Activated naive CD8-positive, alpha-beta T cell treated with anti-CD3 and anti-CD28 coated beads for 36 hours (primary cell): ENCODE data around the gene MACROD2. TPM values are rescaled to one million over a fixed set of nuclear protein-coding genes. Genes with fewer than 3 reads are reported as not detected.

Experiments
- DNase-seq: peaks from one replicate; pipeline ENCODE4 v3.0.0; 2021
- H3K27ac Mint-ChIP-seq: one replicate; pipeline ENCODE4 v1.8.0; 2022; ENCODE audit warnings: mild to moderate bottlenecking, moderate library complexity, mixed read lengths
- H3K27me3 Mint-ChIP-seq: one replicate; pipeline ENCODE4 v1.8.0; 2022; ENCODE audit warnings: mild to moderate bottlenecking, mixed read lengths
- H3K36me3 Mint-ChIP-seq: one replicate; pipeline ENCODE4 v1.8.0; 2021; ENCODE audit warnings: mild to moderate bottlenecking, mixed read lengths
- H3K4me1 Mint-ChIP-seq: one replicate; pipeline ENCODE4 v1.8.0; 2021; ENCODE audit warnings: mixed read lengths
- H3K4me3 Mint-ChIP-seq: one replicate; pipeline ENCODE4 v1.8.0; 2022; ENCODE audit warnings: mild to moderate bottlenecking, moderate library complexity, mixed read lengths
- H3K9me3 Mint-ChIP-seq: one replicate; pipeline ENCODE4 v1.8.0; 2022; ENCODE audit warnings: mixed read lengths
- total RNA-seq, 2 experiments: library from RNA; stranded (reverse); gene quantifications; one replicate each; pipeline ENCODE4 v1.2.3, GENCODE V29; 2021

Gene MACROD2
- total RNA-seq, 2 experiments from 2014 or later, result 0.12 to 0.14 TPM

DNA sequence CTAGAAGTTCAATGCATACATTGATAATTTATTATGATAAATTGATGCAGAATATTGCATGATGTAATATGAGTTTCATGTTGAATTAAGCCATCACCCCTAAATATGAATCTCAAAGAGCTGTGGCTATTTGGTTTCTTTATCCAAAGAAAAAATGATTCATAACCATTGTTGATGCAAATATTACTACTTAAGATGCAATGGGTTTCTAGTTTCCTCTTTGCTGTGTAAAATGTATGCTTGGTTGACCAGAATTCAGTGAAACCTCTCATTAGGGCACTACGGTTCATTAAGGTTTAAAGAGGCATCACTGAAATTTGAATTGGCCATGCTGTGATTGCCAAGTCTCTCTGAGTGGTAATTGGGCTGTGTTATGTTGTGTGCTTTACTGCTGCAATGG lies 834.6 kb downstream of the MACROD2 start:
- no peaks in the 10 kb centered on the region for H3K9me3 Mint-ChIP-seq
- no peaks in the 10 kb centered on the region for H3K4me1 Mint-ChIP-seq
- no peak overlapping the region for H3K4me3 Mint-ChIP-seq
- no peak overlapping the region for H3K27ac Mint-ChIP-seq
- no peaks in the 10 kb centered on the region for H3K36me3 Mint-ChIP-seq
- DNase-seq, result no peak
- no peaks in the 10 kb centered on the region for H3K27me3 Mint-ChIP-seq

- Mint-ChIP-seq H3K36me3 (no peaks in the 10 kb centered on the region), H3K4me3 (no peak overlapping the region), H3K27me3 (no peaks in the 10 kb centered on the region), H3K4me1 (no peaks in the 10 kb centered on the region), H3K27ac (no peak overlapping the region), H3K9me3 (no peaks in the 10 kb centered on the region)
- no peak for DNase-seq
Measured at GRCh38 chr20:14830466-14830865, 835.1 kb downstream of the MACROD2 start.

GRCh38 chr20:14830899-14831298 lies 835.6 kb downstream of the MACROD2 start:
- no peak for DNase-seq
- no peaks in the 10 kb centered on the region for H3K4me1 Mint-ChIP-seq
- no peaks in the 10 kb centered on the region for H3K36me3 Mint-ChIP-seq
- no peak overlapping the region for H3K4me3 Mint-ChIP-seq
- no peaks in the 10 kb centered on the region for H3K9me3 Mint-ChIP-seq
- H3K27me3 Mint-ChIP-seq, result no peaks in the 10 kb centered on the region
- H3K27ac Mint-ChIP-seq, result no peak overlapping the region

- no peaks in the 10 kb centered on the region for H3K27me3 Mint-ChIP-seq
- H3K4me1 Mint-ChIP-seq, result no peaks in the 10 kb centered on the region
- H3K27ac Mint-ChIP-seq, result no peak overlapping the region
- no peak for DNase-seq
- no peaks in the 10 kb centered on the region for H3K36me3 Mint-ChIP-seq
- H3K9me3 Mint-ChIP-seq, result no peaks in the 10 kb centered on the region
- H3K4me3 Mint-ChIP-seq, result no peak overlapping the region
Measured at GRCh38 chr20:14832630-14833029, 837.3 kb downstream of the MACROD2 start.

GRCh38 chr20:14838663-14839628 lies 843.6 kb downstream of the MACROD2 start:
- Mint-ChIP-seq H3K27me3 (no peaks in the 10 kb centered on the region), H3K27ac (no peak overlapping the region), H3K4me3 (no peak overlapping the region), H3K9me3 (no peaks in the 10 kb centered on the region), H3K36me3 (no peaks in the 10 kb centered on the region), H3K4me1 (no peaks in the 10 kb centered on the region)
- DNase-seq, result no peak

DNA sequence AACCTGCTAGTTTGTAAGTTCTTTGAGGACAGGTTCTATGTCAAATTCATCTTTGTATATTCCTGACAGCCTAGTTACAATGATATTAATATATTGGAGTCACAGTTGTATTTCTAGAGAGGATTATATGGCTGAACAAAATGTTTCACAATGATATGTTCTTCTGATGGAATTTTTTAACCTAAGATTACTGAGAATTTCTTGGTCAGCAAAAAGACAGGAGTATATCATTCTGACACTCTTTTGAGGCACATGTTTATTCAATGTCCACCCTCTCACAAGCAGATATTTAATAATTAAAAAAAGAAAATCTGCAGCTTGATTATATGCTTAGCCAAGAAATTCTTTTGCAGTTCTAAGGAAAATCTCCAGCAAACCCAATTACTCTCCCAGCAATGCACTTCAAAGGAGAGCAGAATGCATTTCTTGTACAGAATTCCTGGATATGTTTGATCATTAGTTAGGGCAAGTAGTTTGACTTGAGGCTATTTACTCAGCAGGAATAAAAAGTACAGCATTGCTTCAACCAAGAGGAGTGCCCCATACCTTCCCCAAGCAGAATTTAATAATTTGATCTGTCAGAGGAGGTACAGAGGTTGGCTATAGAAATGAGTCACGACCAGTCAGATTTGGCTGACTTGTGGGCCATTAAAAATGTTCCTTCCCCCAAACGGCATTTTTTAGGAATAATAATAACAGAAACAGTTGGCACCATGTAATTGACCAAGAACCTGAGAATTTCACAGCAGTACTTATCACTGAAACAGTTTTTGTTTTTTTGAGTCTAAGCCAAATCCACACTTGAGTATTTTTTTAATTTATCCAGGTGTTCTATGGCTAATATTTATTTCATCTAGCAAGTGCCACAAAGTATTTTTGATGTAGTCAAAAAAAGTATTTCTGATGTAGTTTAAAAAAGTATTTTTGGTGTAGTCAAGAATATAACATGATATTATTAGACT lies 850.2 kb downstream of the MACROD2 start:
- no peak for DNase-seq
- Mint-ChIP-seq H3K4me1 (no peaks in the 10 kb centered on the region), H3K4me3 (no peak overlapping the region)

DNA sequence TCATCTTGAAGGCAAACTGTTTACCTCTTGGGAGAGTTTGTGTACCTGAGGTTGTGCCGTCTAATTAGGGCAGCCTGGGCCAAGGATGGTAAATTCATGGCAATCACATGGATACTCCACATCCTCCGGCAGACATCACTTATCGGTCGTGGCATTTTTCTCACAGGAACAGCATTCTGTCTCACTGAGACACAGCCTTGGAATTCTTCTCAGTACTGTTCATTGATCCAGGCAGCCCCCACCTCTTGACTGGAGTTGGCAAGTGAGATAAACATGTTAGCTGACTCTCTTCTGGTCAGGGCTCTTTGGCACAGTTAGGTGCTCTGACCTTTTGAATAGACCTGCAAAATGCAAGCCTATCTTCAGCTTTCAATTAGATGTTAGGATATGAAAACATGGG lies 853.5 kb downstream of the MACROD2 start:
- Mint-ChIP-seq H3K36me3 (no peaks in the 10 kb centered on the region), H3K27ac (no peak overlapping the region), H3K4me3 (no peak overlapping the region), H3K27me3 (no peaks in the 10 kb centered on the region), H3K9me3 (no peaks in the 10 kb centered on the region), H3K4me1 (no peaks in the 10 kb centered on the region)
- DNase-seq, result no peak

More for the DNA sequence above, 850.2 kb downstream of the MACROD2 start:
- H3K27ac Mint-ChIP-seq, result no peak overlapping the region
- no peaks in the 10 kb centered on the region for H3K36me3 Mint-ChIP-seq
- H3K9me3 Mint-ChIP-seq, result no peaks in the 10 kb centered on the region
- H3K27me3 Mint-ChIP-seq, result no peaks in the 10 kb centered on the region

DNA sequence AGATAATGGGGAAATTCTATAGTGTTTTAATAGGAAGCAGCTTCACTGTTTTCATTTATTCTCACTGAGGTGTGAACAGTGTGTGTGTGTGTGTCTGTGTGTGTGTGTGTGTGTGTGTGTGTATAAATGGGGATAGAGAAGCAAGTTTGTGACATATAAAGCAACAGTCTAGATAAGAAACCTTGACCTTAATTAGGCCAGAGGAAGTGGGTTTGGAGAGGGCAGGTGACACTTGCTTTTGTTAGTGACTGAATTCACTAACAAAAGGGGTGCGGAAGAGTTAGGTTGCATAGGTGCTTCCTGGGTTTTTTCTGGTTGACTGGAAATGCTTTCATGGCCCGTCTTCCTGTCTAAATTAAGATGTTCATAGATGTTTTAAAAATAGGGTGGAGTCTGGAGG lies 857.8 kb downstream of the MACROD2 start:
- Mint-ChIP-seq H3K4me3 (no peak overlapping the region), H3K4me1 (no peaks in the 10 kb centered on the region), H3K36me3 (no peaks in the 10 kb centered on the region), H3K9me3 (no peaks in the 10 kb centered on the region), H3K27ac (no peak overlapping the region), H3K27me3 (no peaks in the 10 kb centered on the region)
- DNase-seq, result no peak

DNA sequence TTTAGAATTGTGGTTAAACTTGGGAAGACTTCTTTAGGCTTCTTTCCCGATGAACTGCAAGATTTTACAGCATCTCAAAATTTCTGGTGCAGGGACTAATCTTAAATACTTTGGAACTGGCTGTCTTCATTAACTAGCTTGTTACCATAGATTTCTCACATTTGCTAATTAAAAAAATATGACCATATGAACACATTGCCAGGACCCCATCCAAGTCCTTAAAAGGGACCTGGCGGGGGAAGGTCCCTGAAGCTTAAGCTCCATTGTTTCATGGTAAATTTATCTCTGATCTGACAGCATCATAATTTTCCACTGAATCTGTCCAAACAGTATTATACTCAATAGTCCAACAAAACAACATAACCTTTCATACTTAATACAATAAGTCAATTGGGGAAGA lies 859.9 kb downstream of the MACROD2 start:
- no peaks in the 10 kb centered on the region for H3K9me3 Mint-ChIP-seq

GRCh38 chr20:14859627-14860026 lies 864.3 kb downstream of the MACROD2 start:
- no peaks in the 10 kb centered on the region for H3K9me3 Mint-ChIP-seq
- H3K4me3 Mint-ChIP-seq, result no peak overlapping the region
- DNase-seq, result no peak
- H3K36me3 Mint-ChIP-seq, result no peaks in the 10 kb centered on the region
- H3K27ac Mint-ChIP-seq, result no peak overlapping the region
- no peaks in the 10 kb centered on the region for H3K4me1 Mint-ChIP-seq
- H3K27me3 Mint-ChIP-seq, result no peaks in the 10 kb centered on the region

More for the DNA sequence above, 859.9 kb downstream of the MACROD2 start:
- Mint-ChIP-seq H3K36me3 (no peaks in the 10 kb centered on the region), H3K27ac (no peak overlapping the region), H3K4me1 (no peaks in the 10 kb centered on the region), H3K4me3 (no peak overlapping the region), H3K27me3 (no peaks in the 10 kb centered on the region)
- no peak for DNase-seq

DNA sequence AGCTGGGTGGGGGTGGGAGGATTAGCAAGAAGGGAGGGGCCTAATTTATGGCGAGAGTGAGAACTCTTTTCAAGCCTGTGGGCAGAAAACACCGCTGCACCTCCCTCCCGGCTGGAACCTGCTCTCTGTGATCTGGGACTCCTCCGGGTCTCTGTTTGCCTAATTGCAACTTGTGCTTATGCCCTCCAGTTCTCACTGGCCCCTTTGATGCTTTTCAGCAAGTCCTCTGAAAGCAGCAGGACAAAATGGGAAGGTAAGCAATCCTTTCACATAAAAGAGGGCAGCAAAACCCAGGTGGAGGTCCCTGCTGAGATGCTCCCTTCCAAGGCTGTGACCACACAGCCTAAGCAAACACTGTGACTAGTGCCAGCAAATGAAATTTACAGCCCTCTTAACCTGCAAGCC lies 865.1 kb downstream of the MACROD2 start:
- Mint-ChIP-seq H3K27ac (no peak overlapping the region), H3K4me1 (no peaks in the 10 kb centered on the region), H3K4me3 (no peak overlapping the region), H3K27me3 (no peaks in the 10 kb centered on the region), H3K36me3 (no peaks in the 10 kb centered on the region), H3K9me3 (no peaks in the 10 kb centered on the region)
- DNase-seq, result no peak

- H3K36me3 Mint-ChIP-seq, result no peaks in the 10 kb centered on the region
- no peaks in the 10 kb centered on the region for H3K4me1 Mint-ChIP-seq
- H3K9me3 Mint-ChIP-seq, result no peaks in the 10 kb centered on the region
- H3K4me3 Mint-ChIP-seq, result no peak overlapping the region
- no peak overlapping the region for H3K27ac Mint-ChIP-seq
- no peaks in the 10 kb centered on the region for H3K27me3 Mint-ChIP-seq
- DNase-seq, result no peak
Measured at GRCh38 chr20:14861028-14861699, 865.8 kb downstream of the MACROD2 start.

GRCh38 chr20:14865169-14865568 lies 869.9 kb downstream of the MACROD2 start:
- Mint-ChIP-seq H3K27ac (no peak overlapping the region), H3K27me3 (no peaks in the 10 kb centered on the region), H3K36me3 (no peaks in the 10 kb centered on the region)

GRCh38 chr20:14865731-14866130 lies 870.4 kb downstream of the MACROD2 start:
- no peak for DNase-seq
- no peak overlapping the region for H3K4me3 Mint-ChIP-seq
- H3K27me3 Mint-ChIP-seq, result no peaks in the 10 kb centered on the region
- H3K36me3 Mint-ChIP-seq, result no peaks in the 10 kb centered on the region
- no peak overlapping the region for H3K27ac Mint-ChIP-seq
- no peaks in the 10 kb centered on the region for H3K9me3 Mint-ChIP-seq
- H3K4me1 Mint-ChIP-seq, result no peaks in the 10 kb centered on the region

More at GRCh38 chr20:14865169-14865568, 869.9 kb downstream of the MACROD2 start:
- H3K4me1 Mint-ChIP-seq, result no peaks in the 10 kb centered on the region
- no peak for DNase-seq
- no peaks in the 10 kb centered on the region for H3K9me3 Mint-ChIP-seq
- no peak overlapping the region for H3K4me3 Mint-ChIP-seq
